H1 (cell line): ENCODE results near the gene RNPEPL1. TPM values are rescaled to one million over a fixed set of nuclear protein-coding genes. Genes with fewer than 3 reads are reported as not detected.

Source experiments
- CTCF ChIA-PET: fragments of 300-600 bp; sonication (Branson Sonifier 250); formaldehyde crosslinking; loops from one replicate; lab custom pipeline; 2021; ENCODE audit not compliant: partially characterized antibody; lab: Charles Lee
- POLR2A ChIA-PET: fragments of 300-600 bp; sonication (Branson Sonifier 250); formaldehyde crosslinking; loops from one replicate; lab custom pipeline; 2021; ENCODE audit warnings: inconsistent platforms; ENCODE audit not compliant: partially characterized antibody; lab: Charles Lee
- DNase-seq, 2 experiments: peaks; one replicate each; pipeline versions ENCODE4 v3.0.0 to v3.0.0-alpha.2; 2010 to 2022; ENCODE audit warnings: low spot score in 2 of 2, low read depth in 1 of 2, mixed read lengths in 1 of 2
- FAIRE-seq: peaks from 2 replicates; lab custom pipeline; 2011; peaks lifted over from hg19 to GRCh38; lab: Jason Lieb, UNC
- H2AFZ ChIP-seq: 2 replicates; pipeline ENCODE4 v1.8.1; 2012; ENCODE audit warnings: low read length, inconsistent platforms
- H2AK5ac ChIP-seq: 2 replicates; pipeline ENCODE4 v1.6.1; 2013; ENCODE audit warnings: low read depth, low read length
- H2BK120ac ChIP-seq: replicated peaks from 2 replicates; pipeline ENCODE3; 2013; ENCODE audit warnings: low read depth, low read length, inconsistent platforms
- H2BK12ac ChIP-seq: 2 replicates; pipeline ENCODE4 v1.6.1; 2013; ENCODE audit warnings: low read depth, low read length
- H2BK15ac ChIP-seq: 2 replicates; pipeline ENCODE4 v1.6.1; 2013; ENCODE audit warnings: low read length
- H2BK20ac ChIP-seq: 2 replicates; pipeline ENCODE4 v1.6.1; 2013; ENCODE audit warnings: low read length
- H2BK5ac ChIP-seq: 2 replicates; pipeline ENCODE4 v1.6.1; 2013; ENCODE audit warnings: low read depth, low read length
- H3K14ac ChIP-seq: 2 replicates; pipeline ENCODE4 v1.6.1; 2013; ENCODE audit warnings: inconsistent platforms; ENCODE audit not compliant: insufficient read length
- H3K18ac ChIP-seq: 2 replicates; pipeline ENCODE4 v1.6.1; 2013; ENCODE audit warnings: low read length; ENCODE audit errors: extremely low read depth
- H3K23ac ChIP-seq: 2 replicates; pipeline ENCODE4 v1.6.1; 2013; ENCODE audit warnings: inconsistent platforms; ENCODE audit not compliant: insufficient read length
- H3K23me2 ChIP-seq: 2 replicates; pipeline ENCODE4 v1.6.1; 2013; ENCODE audit warnings: low read depth, low read length
- H3K27ac ChIP-seq: 2 replicates; pipeline ENCODE4 v1.6.1; 2011; ENCODE audit warnings: low read depth, low read length, inconsistent platforms
- H3K27me3 ChIP-seq, 4 experiments: replicated peaks in 1 of 4; 1 replicate in 1 of 4; 2 replicates in 3 of 4; pipeline versions ENCODE4 v1.6.1 to v1.8.1; 2011 to 2013; ENCODE audit warnings: low read length in 3 of 4, mild to moderate bottlenecking in 3 of 4, inconsistent platforms in 2 of 4, mixed read lengths in 2 of 4, moderate library complexity in 1 of 4; ENCODE audit not compliant: control insufficient read depth in 3 of 4, insufficient read depth in 3 of 4; ENCODE audit errors: extremely low read depth in 1 of 4
- H3K36me3 ChIP-seq, 4 experiments: 2 replicates each; pipeline versions ENCODE4 v1.6.1 to v1.8.1; 2011 to 2013; ENCODE audit warnings: mild to moderate bottlenecking in 4 of 4, low read length in 3 of 4, moderate library complexity in 2 of 4, control low read depth in 1 of 4, inconsistent platforms in 1 of 4; ENCODE audit not compliant: insufficient read depth in 4 of 4, control insufficient read depth in 2 of 4
- H3K4ac ChIP-seq: replicated peaks from 2 replicates; pipeline ENCODE3; 2013; ENCODE audit warnings: low read length, low read depth, mixed read lengths, inconsistent platforms; ENCODE audit not compliant: insufficient read length
- H3K4me1 ChIP-seq, 4 experiments: replicated peaks in 1 of 4; 1 replicate in 1 of 4; 2 replicates in 3 of 4; pipeline versions ENCODE4 v1.6.1 to v1.8.1; 2011 to 2013; ENCODE audit warnings: low read length in 3 of 4, inconsistent platforms in 2 of 4, mixed read lengths in 1 of 4; ENCODE audit not compliant: insufficient read depth in 4 of 4, control insufficient read depth in 3 of 4
- H3K4me2 ChIP-seq, 2 experiments: 2 replicates each; pipeline versions ENCODE4 v1.6.1 to v1.8.1; 2011 to 2013; ENCODE audit warnings: low read depth in 2 of 2, low read length in 2 of 2, control low read depth in 1 of 2, inconsistent platforms in 1 of 2, mild to moderate bottlenecking in 1 of 2; ENCODE audit not compliant: insufficient read depth in 1 of 2
- H3K4me3 ChIP-seq, 4 experiments: fragments of 200-600, 300-600 bp in 1 of 4; sonication (generic), shearing (Covaris generic), sonication (Bioruptor Twin) in 1 of 4; 2 replicates each; pipeline versions ENCODE4 v1.5.1 to v1.8.1; 2011 to 2016; ENCODE audit warnings: low read length in 4 of 4, low read depth in 3 of 4, control low read depth in 2 of 4, inconsistent platforms in 2 of 4, mild to moderate bottlenecking in 2 of 4, mixed read lengths in 1 of 4, moderate library complexity in 1 of 4; ENCODE audit not compliant: insufficient read depth in 2 of 4; ENCODE audit errors: extremely low read depth in 1 of 4
- H3K56ac ChIP-seq: replicated peaks from 2 replicates; pipeline ENCODE3; 2013; ENCODE audit warnings: low read depth, mild to moderate bottlenecking, mixed read lengths, low read length, inconsistent platforms; ENCODE audit not compliant: insufficient read length
- H3K79me1 ChIP-seq: 2 replicates; pipeline ENCODE4 v1.6.1; 2013; ENCODE audit warnings: low read depth, low read length, control low read depth
- H3K79me2 ChIP-seq, 2 experiments: 2 replicates each; pipeline versions ENCODE4 v1.6.1 to v1.8.1; 2012 to 2013; ENCODE audit warnings: low read length in 2 of 2, mild to moderate bottlenecking in 2 of 2, inconsistent platforms in 1 of 2; ENCODE audit not compliant: insufficient read depth in 2 of 2, control insufficient read depth in 1 of 2
- H3K9ac ChIP-seq, 4 experiments: replicated peaks in 1 of 4; 1 replicate in 1 of 4; 2 replicates in 3 of 4; pipeline versions ENCODE4 v1.6.1 to v1.8.1; 2011 to 2013; ENCODE audit warnings: low read depth in 3 of 4, low read length in 3 of 4, control low read depth in 2 of 4, mild to moderate bottlenecking in 2 of 4, moderate library complexity in 2 of 4, inconsistent platforms in 1 of 4; ENCODE audit errors: extremely low read depth in 1 of 4
- H3K9me3 ChIP-seq, 2 experiments: 2 replicates each; pipeline versions ENCODE4 v1.6.1 to v1.8.1; 2012 to 2013; ENCODE audit warnings: mild to moderate bottlenecking in 2 of 2, moderate library complexity in 2 of 2, control low read depth in 1 of 2, inconsistent platforms in 1 of 2, low read depth in 1 of 2, low read length in 1 of 2, mixed read lengths in 1 of 2; ENCODE audit not compliant: insufficient read depth in 2 of 2
- H4K20me1 ChIP-seq, 2 experiments: replicated peaks in 1 of 2; 2 replicates each; pipeline versions ENCODE3 to v1.8.1; 2011 to 2013; ENCODE audit warnings: inconsistent platforms in 2 of 2, low read length in 2 of 2, mild to moderate bottlenecking in 1 of 2; ENCODE audit not compliant: insufficient read depth in 2 of 2, control insufficient read depth in 1 of 2
- H4K5ac ChIP-seq: 2 replicates; pipeline ENCODE4 v1.6.1; 2013; ENCODE audit warnings: low read length, low read depth, mixed read lengths, inconsistent platforms; ENCODE audit not compliant: insufficient read length
- H4K8ac ChIP-seq: 2 replicates; pipeline ENCODE4 v1.8.0; 2013; ENCODE audit warnings: mild to moderate bottlenecking, moderate library complexity, low read length, inconsistent platforms; ENCODE audit not compliant: insufficient read depth; ENCODE audit errors: extremely low read depth
- H4K91ac ChIP-seq: replicated peaks from 2 replicates; pipeline ENCODE3; 2013; ENCODE audit warnings: low read length, mixed read lengths, inconsistent platforms; ENCODE audit not compliant: insufficient read length
- FOSL1 ChIP-seq: IDR thresholded peaks from 2 replicates; pipeline ENCODE4 v1.6.1; 2011; ENCODE audit warnings: mild to moderate bottlenecking, low read depth, low read length, moderate library complexity; ENCODE audit not compliant: insufficient read depth
- POLR2A ChIP-seq, 2 experiments: IDR thresholded peaks; 1 replicate in 1 of 2; 2 replicates in 1 of 2; pipeline ENCODE4 v1.6.1; 2011; ENCODE audit warnings: low read depth in 2 of 2, low read length in 2 of 2, mild to moderate bottlenecking in 2 of 2; ENCODE audit errors: control extremely low read depth in 1 of 2
- WGBS, 2 experiments: shearing (Covaris generic) in 1 of 2; methylation state at CpG; one replicate each; pipeline versions ENCODE4 v1.1.6 to v1.1.7; 2013 to 2015; ENCODE audit warnings: low lambda C conversion rate in 2 of 2, mixed read lengths in 2 of 2, inconsistent platforms in 1 of 2, low coverage in 1 of 2, missing lambda C conversion rate in 1 of 2; ENCODE audit not compliant: insufficient replicate concordance in 2 of 2, insufficient coverage in 1 of 2, insufficient read length in 1 of 2; ENCODE audit errors: extremely low coverage in 1 of 2, missing lambda C conversion rate in 1 of 2; 5-methylcytosine and 5-hydroxymethylcytosine counted together
- polyA plus RNA-seq, 7 experiments: library from polyadenylated mRNA; depleted of rRNA in 3 of 7; stranded (reverse) in 5 of 7; unstranded in 2 of 7; fragments of >200 nt in 5 of 7; fragments of 200-250 nt in 2 of 7; gene quantifications; 1 replicate in 5 of 7; 2 replicates in 1 of 7; 4 replicates in 1 of 7; pipeline versions ENCODE4 v1.2.1 to v1.2.3, GENCODE V29; 2011 to 2013; ENCODE audit warnings: missing spikeins in 2 of 7, mixed read lengths in 2 of 7
- total RNA-seq: library from RNA; stranded (reverse); fragmentation: NEBNext Ultra II Directional; extraction: Animal tissue kit (Norgen Biotek cat#: 25700); gene quantifications from 2 replicates; pipeline ENCODE4 v1.2.1, GENCODE V29; 2021

Gene RNPEPL1
- total and polyA plus RNA-seq, 2 of the 8 experiments (the other 6 are each of a cell fraction or from before 2014, with no cell fraction given) = 9.0 to 11.3 TPM

GRCh38 chr2:240584486-240585031 is 16.3 kb downstream of the RNPEPL1 start:
- no peak for TF ChIP-seq FOSL1
- TF ChIP-seq POLR2A (IDR thresholded peaks at IDR 0.05; ENCODE audit: control extremely low read depth in 1 of 2, low read depth in 2 of 2, low read length in 2 of 2) = 0 out of 3 replicates have a peak, but pooled peaks of 1 of the 2 experiments have one; percentile 31
- TF ChIP-seq, all 59 proteins: peak for 1
- FAIRE-seq = no peak
- CTCF ChIA-PET = interaction anchor here (1.3 kb wide), 1 partner anchor 15 kb away, joined by 4 read pairs; no protein-coding TSS in a partner anchor

More at GRCh38 chr2:240584486-240585031, 16.3 kb downstream of the RNPEPL1 start:
- no peak overlapping the region for H2BK120ac ChIP-seq
- no peak overlapping the region for H3K56ac ChIP-seq
- H3K4me3 ChIP-seq = peak overlapping the region in 1 of 4 experiments; percentile 94; a peak in 2 of 8 replicates
- H2BK12ac ChIP-seq = no peak overlapping the region
- H3K4ac ChIP-seq = no peak overlapping the region
- H2BK15ac ChIP-seq = no peak overlapping the region
- H4K91ac ChIP-seq = no peak overlapping the region
- no peak overlapping the region for H3K18ac ChIP-seq
- H3K9ac ChIP-seq = no peak overlapping the region
- H3K4me2 ChIP-seq = peak overlapping the region; percentile 77 to 95
- H3K23me2 ChIP-seq = peaks cover 12% of the 10 kb centered on the region; the same call in 1 of the 2 replicates
- DNase-seq = no peak
- no peak overlapping the region for H3K23ac ChIP-seq
- H3K79me2 ChIP-seq = peaks cover 4 to 44% of the 10 kb centered on the region in 2 experiments; a peak in 3 of 4 replicates
- peaks cover 19% of the 10 kb centered on the region for H3K79me1 ChIP-seq
- H3K14ac ChIP-seq = no peak overlapping the region
- peaks cover 10 to 33% of the 10 kb centered on the region in 2 experiments for H4K20me1 ChIP-seq
- POLR2A ChIA-PET = interaction anchor here (0.9 to 3.2 kb wide), 3 partner anchors 10 to 23 kb away, joined by 3 to 21 read pairs (median 13); no protein-coding TSS in a partner anchor
- no peaks in the 10 kb centered on the region for H3K9me3 ChIP-seq
- H3K27me3 ChIP-seq = no peaks in the 10 kb centered on the region
- WGBS, 2 experiments = 88% methylated on average over 4 of the region's 4 CpGs; no CpG with 5 or more reads in 1 of the 2 experiments
- no peak overlapping the region for H2AFZ ChIP-seq
- H3K36me3 ChIP-seq = peaks cover 0 to 4% (median under 1%) of the 10 kb centered on the region in 4 experiments; a peak in 1 of 8 replicates
- H2BK20ac ChIP-seq = no peak overlapping the region
- H4K8ac ChIP-seq = no peak overlapping the region; the same call in 1 of the 2 replicates
- H2AK5ac ChIP-seq = no peak overlapping the region
- no peak overlapping the region for H4K5ac ChIP-seq
- no peak overlapping the region for H3K27ac ChIP-seq
- H3K4me1 ChIP-seq = peaks cover 0 to 22% (median 11%) of the 10 kb centered on the region in 4 experiments; a peak in 6 of 7 replicates
- H2BK5ac ChIP-seq = no peak overlapping the region
